IPS-20b (cell line): Measurements from ENCODE around the gene DNAJA1.
"Not testable (repeated sequence)": the region's sequence is repeated elsewhere in the genome, so short reads cannot be mapped to it uniquely, and the experiment has no call there.

Experiments used
- H3K27ac ChIP-seq: one replicate; pipeline ENCODE4 v1.5.1; 2013; ENCODE audit warnings: low read length
- H3K27me3 ChIP-seq: 2 replicates; pipeline ENCODE4 v1.6.1; 2013; ENCODE audit warnings: mild to moderate bottlenecking, low read length, inconsistent platforms; ENCODE audit not compliant: insufficient read depth
- H3K36me3 ChIP-seq: 2 replicates; pipeline ENCODE4 v1.6.1; 2013; ENCODE audit warnings: low read depth, mild to moderate bottlenecking, inconsistent platforms, low read length, moderate library complexity; ENCODE audit not compliant: insufficient read depth
- H3K4me1 ChIP-seq: 2 replicates; pipeline ENCODE4 v1.6.1; 2013; ENCODE audit warnings: mild to moderate bottlenecking, control low read depth, inconsistent platforms, low read length, moderate library complexity; ENCODE audit not compliant: insufficient read depth
- H3K4me3 ChIP-seq: 2 replicates; pipeline ENCODE4 v1.5.1; 2013; ENCODE audit warnings: mild to moderate bottlenecking, low read length, inconsistent platforms
- H3K9ac ChIP-seq: 2 replicates; pipeline ENCODE4 v1.6.1; 2013; ENCODE audit warnings: low read depth, mild to moderate bottlenecking, inconsistent platforms, low read length, moderate library complexity
- H3K9me3 ChIP-seq: 2 replicates; pipeline ENCODE4 v1.6.1; 2013; ENCODE audit warnings: mild to moderate bottlenecking, low read depth, low read length, inconsistent platforms; ENCODE audit not compliant: insufficient read depth

The DNAJA1 gene

DNA sequence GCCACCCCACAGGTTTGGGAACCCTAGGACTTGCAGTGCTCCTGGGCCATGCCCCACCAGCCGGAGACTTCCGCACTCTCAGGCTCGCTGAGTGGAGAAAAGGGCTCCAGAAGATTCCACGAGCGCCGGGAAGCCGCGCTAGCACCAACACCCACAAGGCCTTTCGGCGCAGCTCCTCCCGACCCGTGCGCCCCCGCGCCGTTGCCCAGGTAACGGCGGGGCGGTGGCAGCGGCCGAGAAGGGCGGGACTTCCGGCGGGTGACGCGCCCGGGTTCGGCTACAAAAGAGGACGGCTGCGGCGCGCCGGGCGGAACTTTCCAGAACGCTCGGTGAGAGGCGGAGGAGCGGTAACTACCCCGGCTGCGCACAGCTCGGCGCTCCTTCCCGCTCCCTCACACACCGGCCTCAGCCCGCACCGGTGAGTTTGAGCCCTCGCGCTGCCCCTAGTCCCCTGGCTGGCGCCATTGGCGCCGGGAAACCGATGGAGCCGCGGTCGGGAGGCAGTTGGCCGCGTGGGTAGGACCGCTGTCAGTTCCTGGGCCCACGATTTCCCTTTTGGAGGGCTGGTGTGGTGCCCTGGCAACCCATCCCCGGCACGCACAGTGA, at the start of gene DNAJA1:
TSS of gene DNAJA1 (plus strand) at position 308 of the 606 bp plus-strand sequence. CDS start 1,212 bp downstream, outside the sequence.
- H3K4me1 ChIP-seq: peaks cover 10% of the 10 kb centered on the region; the same call in 1 of the 2 replicates
- peak within 1 kb of the TSS; percentile 91 for H3K9ac ChIP-seq
- H3K4me3 ChIP-seq: peak within 1 kb of the TSS; percentile 79
- H3K27ac ChIP-seq: peak within 1 kb of the TSS; percentile 98
- H3K9me3 ChIP-seq: no peaks in the 10 kb centered on the region
- peaks cover 56% of the 10 kb centered on the region for H3K36me3 ChIP-seq
- no peaks in the 10 kb centered on the region for H3K27me3 ChIP-seq

GRCh38 chr9:32978051-32978450, 47.0 kb upstream of the DNAJA1 start:
- Histone ChIP-seq H3K4me3 (no peak overlapping the region), H3K27ac (no peak overlapping the region), H3K4me1 (no peaks in the 10 kb centered on the region), H3K36me3 (peaks cover 53% of the 10 kb centered on the region), H3K9me3 (no peaks in the 10 kb centered on the region), H3K27me3 (no peaks in the 10 kb centered on the region), H3K9ac (no peak overlapping the region)

DNA sequence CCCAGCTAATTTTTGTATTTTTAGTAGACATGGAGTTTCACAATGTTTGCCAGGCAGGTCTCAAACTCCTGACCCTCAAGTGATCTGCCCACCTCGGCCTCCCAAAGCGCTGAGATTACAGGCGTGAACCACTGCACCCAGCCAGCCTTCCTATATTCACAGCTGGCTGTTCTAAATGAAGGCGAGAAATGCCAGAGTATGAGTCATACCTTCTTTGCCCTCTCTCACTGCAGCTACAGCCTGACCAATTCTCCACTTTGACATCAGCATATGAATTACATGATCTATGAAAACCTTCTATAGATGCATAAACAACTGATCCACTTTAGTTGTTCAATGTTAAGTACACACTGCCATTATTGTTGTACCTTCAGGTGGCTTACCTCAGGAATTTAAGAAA, 38.1 kb upstream of the DNAJA1 start:
- H3K27me3 ChIP-seq: no peaks in the 10 kb centered on the region
- no peak overlapping the region for H3K4me3 ChIP-seq
- H3K4me1 ChIP-seq: no peaks in the 10 kb centered on the region
- H3K9me3 ChIP-seq: no peaks in the 10 kb centered on the region
- H3K27ac ChIP-seq: no peak overlapping the region
- no peak overlapping the region; the same call in 1 of the 2 replicates for H3K9ac ChIP-seq
- H3K36me3 ChIP-seq: peaks cover 71% of the 10 kb centered on the region

DNA sequence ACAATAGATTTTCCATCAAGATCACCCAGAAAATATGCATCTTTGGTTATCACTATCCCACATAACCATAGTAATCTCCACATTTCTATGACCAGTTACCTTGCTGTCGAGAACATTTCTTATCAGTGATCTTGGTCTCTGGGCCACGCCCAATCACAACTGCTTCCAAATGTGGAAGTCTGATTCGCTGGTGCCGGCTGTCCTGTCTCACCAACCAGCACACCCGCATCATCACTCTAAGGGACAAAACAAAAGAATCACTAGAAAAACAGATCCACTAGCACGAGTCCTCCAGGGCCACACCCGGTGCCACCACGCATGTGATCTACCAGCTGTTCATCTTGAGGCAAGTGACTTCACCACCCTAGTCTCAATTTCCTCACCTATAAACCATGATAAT, 35.4 kb upstream of the DNAJA1 start:
- Histone ChIP-seq H3K9me3 (no peaks in the 10 kb centered on the region), H3K4me3 (no peak overlapping the region), H3K27ac (no peak overlapping the region), H3K4me1 (no peaks in the 10 kb centered on the region), H3K27me3 (no peaks in the 10 kb centered on the region), H3K36me3 (peaks cover 56% of the 10 kb centered on the region), H3K9ac (no peak overlapping the region)

GRCh38 chr9:32991897-32992594, 33.0 kb upstream of the DNAJA1 start:
- no peaks in the 10 kb centered on the region for H3K27me3 ChIP-seq
- no peaks in the 10 kb centered on the region for H3K9me3 ChIP-seq
- H3K4me3 ChIP-seq: no peak overlapping the region
- peaks cover 53% of the 10 kb centered on the region for H3K36me3 ChIP-seq
- H3K27ac ChIP-seq: no peak overlapping the region
- no peak overlapping the region for H3K9ac ChIP-seq
- no peaks in the 10 kb centered on the region for H3K4me1 ChIP-seq

DNA sequence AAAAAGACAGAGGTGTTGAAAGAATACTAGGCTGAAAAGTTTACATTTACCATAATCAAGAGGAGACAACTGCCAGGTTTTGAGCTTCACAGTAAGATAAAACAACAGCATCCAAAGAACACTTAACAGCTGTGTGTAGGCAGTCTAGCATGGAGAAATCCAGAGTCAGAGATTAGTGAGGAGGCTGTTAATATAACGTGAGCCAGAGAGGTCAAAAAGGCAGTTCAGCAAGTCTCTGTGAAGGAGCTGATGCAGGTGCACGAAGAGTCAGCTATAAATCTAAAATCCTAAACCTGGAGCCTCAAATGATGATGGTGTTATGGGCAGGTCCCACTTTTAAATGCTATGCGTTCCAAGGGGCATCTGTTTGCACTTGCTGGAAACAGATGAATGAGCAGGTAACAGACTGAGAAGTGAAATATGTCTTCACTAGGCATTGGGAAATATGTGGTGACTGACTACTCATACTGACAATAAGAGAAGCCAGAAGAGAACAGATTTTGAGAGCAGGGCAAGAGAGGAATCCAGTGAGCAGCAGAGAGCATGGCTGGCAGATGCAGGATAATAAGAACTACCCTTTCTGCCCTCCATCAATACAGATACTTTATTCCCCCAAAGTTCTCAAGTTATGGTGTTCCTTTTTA, 32.4 kb upstream of the DNAJA1 start:
- Histone ChIP-seq H3K27me3 (no peaks in the 10 kb centered on the region), H3K9me3 (no peaks in the 10 kb centered on the region), H3K4me3 (no peak overlapping the region), H3K9ac (no peak overlapping the region), H3K36me3 (peaks cover 50% of the 10 kb centered on the region), H3K4me1 (no peaks in the 10 kb centered on the region), H3K27ac (no peak overlapping the region)

GRCh38 chr9:33000682-33001055, 24.4 kb upstream of the DNAJA1 start:
- not testable (repeated sequence) for H3K27ac ChIP-seq

DNA sequence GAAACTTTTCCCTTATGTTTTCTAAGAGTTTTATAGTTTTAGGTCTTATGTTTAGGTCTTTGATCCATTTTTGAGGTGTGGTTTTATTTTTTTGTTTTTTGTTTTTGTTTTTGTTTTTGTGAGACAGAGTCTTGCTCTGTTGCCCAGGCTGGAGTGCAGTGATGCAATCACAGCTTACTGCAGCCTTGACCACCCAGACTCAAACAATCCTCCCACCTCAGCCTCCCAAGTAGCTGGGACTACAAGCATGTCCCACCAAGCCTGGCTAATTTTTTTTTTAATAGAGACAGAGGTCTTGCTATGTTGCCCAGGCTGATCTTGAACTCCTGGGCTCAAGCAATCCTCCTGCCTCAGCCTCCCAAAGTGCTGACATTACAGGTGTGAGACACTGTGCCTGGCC, 19.7 kb upstream of the DNAJA1 start:
- H3K4me1 ChIP-seq, H3K4me3 ChIP-seq, H3K27me3 ChIP-seq, H3K27ac ChIP-seq, H3K36me3 ChIP-seq, H3K9me3 ChIP-seq, H3K9ac ChIP-seq: not testable (repeated sequence)

More at GRCh38 chr9:33000682-33001055, 24.4 kb upstream of the DNAJA1 start:
- peak overlapping the region; percentile 96 for H3K4me3 ChIP-seq
- not testable (repeated sequence) for H3K4me1 ChIP-seq, H3K9me3 ChIP-seq, H3K27me3 ChIP-seq
- peaks cover 16% of the 10 kb centered on the region for H3K36me3 ChIP-seq
- peak overlapping the region; percentile 89; the same call in 1 of the 2 replicates for H3K9ac ChIP-seq

- Histone ChIP-seq H3K9me3 (no peaks in the 10 kb centered on the region), H3K4me1 (no peaks in the 10 kb centered on the region), H3K36me3 (no peaks in the 10 kb centered on the region), H3K27me3 (no peaks in the 10 kb centered on the region), H3K27ac (no peak overlapping the region), H3K4me3 (no peak overlapping the region), H3K9ac (no peak overlapping the region)
Observed at GRCh38 chr9:33007755-33008154, 17.3 kb upstream of the DNAJA1 start.

GRCh38 chr9:33011831-33012230, 13.2 kb upstream of the DNAJA1 start:
- Histone ChIP-seq H3K9me3 (no peaks in the 10 kb centered on the region), H3K27me3 (no peaks in the 10 kb centered on the region), H3K27ac (no peak overlapping the region), H3K4me1 (peaks cover 14% of the 10 kb centered on the region), H3K36me3 (no peaks in the 10 kb centered on the region), H3K4me3 (no peak overlapping the region), H3K9ac (no peak overlapping the region)

DNA sequence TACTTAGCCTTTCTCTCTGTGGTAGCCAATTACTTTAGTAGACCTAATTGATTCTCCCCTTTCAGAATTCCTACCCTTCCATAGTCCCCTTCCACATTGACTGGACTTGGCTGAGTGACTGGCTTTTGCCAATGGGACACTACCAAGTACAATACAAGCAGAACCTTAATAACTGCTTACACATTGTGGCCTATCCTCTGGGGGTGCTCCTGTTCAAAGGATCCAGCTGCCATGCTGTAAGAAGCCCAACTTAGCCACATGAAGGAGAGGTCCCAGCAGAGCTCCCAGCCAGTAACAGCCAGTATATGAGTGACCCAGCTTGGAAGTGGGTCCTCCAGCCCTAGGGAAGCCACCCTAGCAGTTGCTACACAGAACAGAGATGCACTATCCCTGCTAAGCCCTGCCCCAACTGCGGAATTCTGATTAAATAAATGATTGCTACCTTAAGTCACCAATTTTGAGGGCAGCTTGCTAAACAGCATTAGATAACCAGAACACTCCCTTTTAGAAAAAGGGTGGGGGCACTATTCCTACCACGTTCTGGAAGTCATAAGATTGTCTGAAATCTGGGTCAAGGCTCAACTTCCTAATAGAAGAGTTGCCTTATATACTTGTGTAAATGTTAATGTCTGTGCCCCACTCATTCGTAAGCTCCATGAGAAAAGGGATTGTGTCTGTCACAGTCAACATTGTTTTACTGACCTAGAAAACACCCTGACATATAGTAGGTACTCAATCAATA, 12.6 kb upstream of the DNAJA1 start:
- Histone ChIP-seq H3K27ac (no peak overlapping the region), H3K9ac (no peak overlapping the region), H3K27me3 (no peaks in the 10 kb centered on the region), H3K9me3 (no peaks in the 10 kb centered on the region), H3K36me3 (peaks cover 5% of the 10 kb centered on the region), H3K4me1 (peaks cover 14% of the 10 kb centered on the region), H3K4me3 (no peak overlapping the region)
